Measurements from ENCODE around the gene GALNTL6.

DNA sequence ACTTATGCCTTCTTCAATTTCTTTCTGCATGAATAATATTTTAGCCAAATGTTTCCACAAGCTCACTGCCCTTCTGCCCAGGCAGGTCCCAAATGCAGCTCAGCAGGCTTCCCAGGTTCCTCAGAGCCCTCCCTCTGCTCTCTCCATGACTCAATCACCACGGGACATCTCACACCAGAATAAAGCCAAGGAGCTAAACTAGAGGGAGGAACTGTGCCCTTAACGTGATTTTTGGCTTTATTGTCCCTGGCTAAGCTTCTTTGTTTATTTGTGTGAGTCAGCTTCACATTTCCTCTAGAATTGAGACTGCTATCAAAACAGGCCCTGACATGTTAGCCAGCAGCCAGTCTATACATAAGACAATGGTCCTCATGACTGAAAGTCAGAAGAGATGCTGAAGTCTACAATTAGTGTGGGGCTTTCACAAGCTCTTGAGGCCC is 1169.0 kb downstream of the GALNTL6 start:
- TF ChIP-seq, protein P1, sequence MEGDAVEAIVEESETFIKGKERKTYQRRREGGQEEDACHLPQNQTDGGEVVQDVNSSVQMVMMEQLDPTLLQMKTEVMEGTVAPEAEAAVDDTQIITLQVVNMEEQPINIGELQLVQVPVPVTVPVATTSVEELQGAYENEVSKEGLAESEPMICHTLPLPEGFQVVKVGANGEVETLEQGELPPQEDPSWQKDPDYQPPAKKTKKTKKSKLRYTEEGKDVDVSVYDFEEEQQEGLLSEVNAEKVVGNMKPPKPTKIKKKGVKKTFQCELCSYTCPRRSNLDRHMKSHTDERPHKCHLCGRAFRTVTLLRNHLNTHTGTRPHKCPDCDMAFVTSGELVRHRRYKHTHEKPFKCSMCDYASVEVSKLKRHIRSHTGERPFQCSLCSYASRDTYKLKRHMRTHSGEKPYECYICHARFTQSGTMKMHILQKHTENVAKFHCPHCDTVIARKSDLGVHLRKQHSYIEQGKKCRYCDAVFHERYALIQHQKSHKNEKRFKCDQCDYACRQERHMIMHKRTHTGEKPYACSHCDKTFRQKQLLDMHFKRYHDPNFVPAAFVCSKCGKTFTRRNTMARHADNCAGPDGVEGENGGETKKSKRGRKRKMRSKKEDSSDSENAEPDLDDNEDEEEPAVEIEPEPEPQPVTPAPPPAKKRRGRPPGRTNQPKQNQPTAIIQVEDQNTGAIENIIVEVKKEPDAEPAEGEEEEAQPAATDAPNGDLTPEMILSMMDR (conservative IDR thresholded peaks at IDR 0.05; ENCODE audit: low read length), result no peak
- no peak for TF ChIP-seq EZH2phosphoT487 (IDR thresholded peaks at IDR 0.05; ENCODE audit: borderline replicate concordance)
